WTC11 (cell line): ENCODE data around the gene NXPE2.

Source experiments
- CTCF ChIP-seq: fragments of 200-600 bp; IDR thresholded peaks from 2 replicates; pipeline ENCODE4 v1.8.0; 2022; ENCODE audit warnings: antibody characterized with exemption
- ETV6 ChIP-seq: sonication (generic); formaldehyde crosslinking; IDR thresholded peaks from 2 replicates; pipeline ENCODE4 v1.8.1; 2022; ENCODE audit warnings: mild to moderate bottlenecking, missing genetic modification reagents
- FOXP1 ChIP-seq: sonication (generic); formaldehyde crosslinking; IDR thresholded peaks from 2 replicates; pipeline ENCODE4 v1.8.0; 2022; ENCODE audit warnings: missing genetic modification reagents, mild to moderate bottlenecking, moderate library complexity, borderline replicate concordance
- NR3C1 ChIP-seq: sonication (generic); formaldehyde crosslinking; conservative IDR thresholded peaks from 2 replicates; pipeline ENCODE4 v1.8.1; 2023; ENCODE audit warnings: low read depth, mild to moderate bottlenecking, missing genetic modification reagents
- TF ChIP-seq, protein P1 (sequence below): sonication (generic); formaldehyde crosslinking; IDR thresholded peaks from 2 replicates; pipeline ENCODE4 v1.8.1; 2022; ENCODE audit warnings: mild to moderate bottlenecking, missing genetic modification reagents, moderate library complexity, borderline replicate concordance
- TF ChIP-seq, protein P2 (sequence below): fragments of 250-450 bp; sonication (Bioruptor Pico); IDR thresholded peaks from 2 replicates; pipeline ENCODE4 v2.1.2; 2022; ENCODE audit warnings: mild to moderate bottlenecking, moderate library complexity

DNA sequence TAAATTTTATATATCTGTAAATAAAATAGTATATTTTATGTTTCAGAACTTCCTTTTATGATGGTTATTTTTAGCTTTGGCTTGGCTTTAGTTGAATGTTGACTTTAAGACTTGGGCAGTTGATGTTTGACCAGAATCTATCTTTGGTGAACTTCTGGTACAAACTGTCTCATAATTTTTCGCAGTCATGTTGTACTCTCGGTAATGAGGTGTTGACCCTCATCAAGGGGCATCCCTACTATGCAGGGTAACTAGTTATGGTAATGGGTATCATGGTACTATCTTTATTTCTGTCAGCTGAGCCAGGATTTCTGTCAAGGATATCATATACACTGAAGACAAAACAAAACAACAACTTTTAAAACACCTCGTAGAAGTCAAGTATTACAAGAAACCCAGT is 67.7 kb downstream of the NXPE2 start:
- TF ChIP-seq, protein P1, sequence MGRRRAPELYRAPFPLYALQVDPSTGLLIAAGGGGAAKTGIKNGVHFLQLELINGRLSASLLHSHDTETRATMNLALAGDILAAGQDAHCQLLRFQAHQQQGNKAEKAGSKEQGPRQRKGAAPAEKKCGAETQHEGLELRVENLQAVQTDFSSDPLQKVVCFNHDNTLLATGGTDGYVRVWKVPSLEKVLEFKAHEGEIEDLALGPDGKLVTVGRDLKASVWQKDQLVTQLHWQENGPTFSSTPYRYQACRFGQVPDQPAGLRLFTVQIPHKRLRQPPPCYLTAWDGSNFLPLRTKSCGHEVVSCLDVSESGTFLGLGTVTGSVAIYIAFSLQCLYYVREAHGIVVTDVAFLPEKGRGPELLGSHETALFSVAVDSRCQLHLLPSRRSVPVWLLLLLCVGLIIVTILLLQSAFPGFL (CRISPR knock-in tag), result no peak
- TF ChIP-seq CTCF (no peak), ETV6 (CRISPR knock-in tag) (no peak), FOXP1 (CRISPR knock-in tag) (no peak), NR3C1 (CRISPR knock-in tag) (no peak)
- TF ChIP-seq, protein P2, sequence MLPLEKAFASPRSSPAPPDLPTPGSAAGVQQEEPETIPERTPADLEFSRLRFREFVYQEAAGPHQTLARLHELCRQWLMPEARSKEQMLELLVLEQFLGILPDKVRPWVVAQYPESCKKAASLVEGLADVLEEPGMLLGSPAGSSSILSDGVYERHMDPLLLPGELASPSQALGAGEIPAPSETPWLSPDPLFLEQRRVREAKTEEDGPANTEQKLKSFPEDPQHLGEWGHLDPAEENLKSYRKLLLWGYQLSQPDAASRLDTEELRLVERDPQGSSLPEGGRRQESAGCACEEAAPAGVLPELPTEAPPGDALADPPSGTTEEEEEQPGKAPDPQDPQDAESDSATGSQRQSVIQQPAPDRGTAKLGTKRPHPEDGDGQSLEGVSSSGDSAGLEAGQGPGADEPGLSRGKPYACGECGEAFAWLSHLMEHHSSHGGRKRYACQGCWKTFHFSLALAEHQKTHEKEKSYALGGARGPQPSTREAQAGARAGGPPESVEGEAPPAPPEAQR, result no peak
